Kidney (tissue), 14 donors: ENCODE results near the gene LYSMD4. TPM values are rescaled to one million over a fixed set of nuclear protein-coding genes. Genes with fewer than 3 reads are reported as not detected.

Experiments
- DNase-seq, 5 donors: peaks; one replicate each; pipeline ENCODE4 v3.0.0-alpha.2; 2013 to 2020
- FAIRE-seq: peaks from 2 replicates; lab custom pipeline; 2012; peaks lifted over from hg19 to GRCh38; lab: Jason Lieb, UNC
- H3K27ac ChIP-seq, 2 donors: one replicate each; pipeline ENCODE4 v1.7.0; 2013; ENCODE audit warnings: low read depth in 2 of 2, low read length in 2 of 2, inconsistent platforms in 1 of 2
- H3K27me3 ChIP-seq: one replicate; pipeline ENCODE4 v1.7.1; 2013; ENCODE audit warnings: low read length, inconsistent platforms; ENCODE audit not compliant: control insufficient read depth, insufficient read depth
- H3K36me3 ChIP-seq, 3 donors: one replicate each; pipeline versions ENCODE4 v1.7.0 to v1.7.1; 2013; ENCODE audit warnings: low read length in 3 of 3, control low read depth in 1 of 3, inconsistent platforms in 1 of 3; ENCODE audit not compliant: insufficient read depth in 3 of 3, control insufficient read depth in 2 of 3
- H3K4me1 ChIP-seq, 3 donors: one replicate each; pipeline versions ENCODE4 v1.7.0 to v1.7.1; 2013; ENCODE audit warnings: low read length in 3 of 3, inconsistent platforms in 1 of 3, low read depth in 1 of 3; ENCODE audit not compliant: control insufficient read depth in 2 of 3, insufficient read depth in 2 of 3
- H3K4me3 ChIP-seq, 3 donors: one replicate each; pipeline versions ENCODE4 v1.7.0 to v1.8.1; 2013; ENCODE audit warnings: low read length in 3 of 3, control low read depth in 1 of 3, inconsistent platforms in 1 of 3
- H3K9ac ChIP-seq, 3 donors: one replicate each; pipeline versions ENCODE4 v1.7.0 to v1.7.1; 2013; ENCODE audit warnings: low read length in 3 of 3, control low read depth in 1 of 3, inconsistent platforms in 1 of 3
- H3K9me3 ChIP-seq, 3 donors: one replicate each; pipeline versions ENCODE4 v1.7.0 to v1.7.1; 2013; ENCODE audit warnings: low read length in 3 of 3, control low read depth in 1 of 3, inconsistent platforms in 1 of 3; ENCODE audit not compliant: control insufficient read depth in 2 of 3, insufficient read depth in 1 of 3
- CTCF ChIP-seq: IDR thresholded peaks from 3 replicates; pipeline ENCODE4 v1.5.1; 2012; ENCODE audit warnings: mild to moderate bottlenecking, moderate library complexity, borderline replicate concordance; ENCODE audit not compliant: insufficient read depth; ENCODE audit errors: extremely low read depth
- intact Hi-C: fragments of 100-400 bp; cut with DNase I; formaldehyde crosslinking; loops from one replicate; pipeline ENCODE4 v1.11.1; 2022
- polyA plus RNA-seq: library from polyadenylated mRNA; stranded (reverse); fragments of 350-450 nt; fragmentation: Illumina TruSeq; extraction: RNeasy Lipid Tissue Mini Kit (QIAGEN cat#74804); gene quantifications from one replicate; pipeline ENCODE4 v1.2.3, GENCODE V29; 2014; ENCODE audit warnings: low read depth, low replicate concordance; ENCODE audit not compliant: insufficient read depth
- total RNA-seq: library from RNA; stranded (reverse); fragmentation: NEBNext Ultra II Directional; extraction: Animal tissue kit (Norgen Biotek cat#: 25700); gene quantifications from one replicate; pipeline ENCODE4 v1.2.1, GENCODE V29; 2021
- donor health status: control.
- donor health status: control.
- donor health status: control.
- donor health status: control.
- donor health status: control.
- donor health status: DM: yes; HTN: yes; CAD: no.
- donor health status: Normal renal cell carcinoma (clear cell type).

The LYSMD4 gene
- total and polyA plus RNA-seq, 2 donors from 2014 or later, result 4.9 to 8.6 TPM

GRCh38 chr15:99677540-99678134 is 55.6 kb downstream of the LYSMD4 start:
- peaks cover 4 to 20% (median 15%) of the 10 kb centered on the region in 3 donors for H3K36me3 ChIP-seq
- TF ChIP-seq CTCF, result no peak
- no peak overlapping the region for H3K9ac ChIP-seq
- no peak overlapping the region for H3K4me3 ChIP-seq
- FAIRE-seq (peak; percentile 27), DNase-seq (no peak)
- H3K27me3 ChIP-seq, result no peaks in the 10 kb centered on the region
- no peaks in the 10 kb centered on the region for H3K9me3 ChIP-seq
- intact Hi-C loops, result no loop called here
- no peaks in the 10 kb centered on the region for H3K4me1 ChIP-seq
- H3K27ac ChIP-seq, result no peak overlapping the region

Other genes starting within 250 kb of the LYSMD4 start
- 82.2 TPM for gene MEF2A, start 167.5 kb downstream of the LYSMD4 start, total RNA-seq
- 20.8 TPM for gene MEF2A, start 167.5 kb downstream of the LYSMD4 start, polyA plus RNA-seq